BLaER1 treated with 17β-estradiol and CSF1 and Interleukin-3, amounts not matched to agents 10 nM and 100 nM (cell line): ENCODE measurements around the gene MFN2.

Experiments
- H3K27ac ChIP-seq, 11 experiments: shearing (Covaris generic); formaldehyde crosslinking; 2 replicates each; pipeline ENCODE4 v1.8.1; 2022
- H3K27me3 ChIP-seq, 11 experiments: shearing (Covaris generic); formaldehyde crosslinking; 2 replicates each; pipeline ENCODE4 v1.8.1; 2022
- H3K36me3 ChIP-seq, 11 experiments: shearing (Covaris generic); formaldehyde crosslinking; 2 replicates each; pipeline ENCODE4 v1.8.1; 2022
- H3K4me1 ChIP-seq, 10 experiments: shearing (Covaris generic); formaldehyde crosslinking; 2 replicates each; pipeline ENCODE4 v1.8.1; 2022
- H3K4me2 ChIP-seq, 11 experiments: shearing (Covaris generic); formaldehyde crosslinking; 2 replicates each; pipeline ENCODE4 v1.8.1; 2022
- H3K4me3 ChIP-seq, 10 experiments: shearing (Covaris generic); formaldehyde crosslinking; 2 replicates each; pipeline ENCODE4 v1.8.1; 2022
- H3K9ac ChIP-seq, 11 experiments: shearing (Covaris generic); formaldehyde crosslinking; 2 replicates each; pipeline ENCODE4 v1.8.1; 2022
- H3K9me3 ChIP-seq, 11 experiments: shearing (Covaris generic); formaldehyde crosslinking; replicated peaks in 1 of 11; 2 replicates each; pipeline ENCODE4 v1.8.1; 2022
- H4K20me1 ChIP-seq, 11 experiments: shearing (Covaris generic); formaldehyde crosslinking; 2 replicates each; pipeline ENCODE4 v1.8.1; 2022
- Cebpa-rat ChIP-seq, 11 experiments: shearing (Covaris generic); IDR thresholded peaks; 2 replicates each; pipeline ENCODE4 v1.8.1; 2022

MFN2 gene

GRCh38 chr1:11984576-11984975 lies 4.3 kb downstream of the MFN2 start:
- peaks cover 41 to 73% (median 66%) of the 10 kb centered on the region in 10 experiments for H3K4me1 ChIP-seq
- peaks cover 46 to 83% (median 74%) of the 10 kb centered on the region in 11 experiments for H3K36me3 ChIP-seq
- no peaks in the 10 kb centered on the region for H3K27me3 ChIP-seq
- H3K9ac ChIP-seq = peak overlapping the region; percentile 45 to 98 (median 74); a peak in 19 of 22 replicates
- no peak for TF ChIP-seq Cebpa-rat (IDR thresholded peaks at IDR 0.05)
- H4K20me1 ChIP-seq = peaks cover 0 to 71% (median 21%) of the 10 kb centered on the region in 11 experiments; a peak in 13 of 22 replicates
- peak overlapping the region in 10 of 11 experiments; percentile 50 to 98 (median 80); a peak in 20 of 22 replicates for H3K4me2 ChIP-seq
- no peaks in the 10 kb centered on the region for H3K9me3 ChIP-seq
- H3K4me3 ChIP-seq = no peak overlapping the region
- H3K27ac ChIP-seq = peak overlapping the region; percentile 53 to 93 (median 86); a peak in 21 of 22 replicates

GRCh38 chr1:11985171-11985570 lies 4.9 kb downstream of the MFN2 start:
- no peak for TF ChIP-seq Cebpa-rat (IDR thresholded peaks at IDR 0.05)

GRCh38 chr1:11985851-11986250 lies 5.6 kb downstream of the MFN2 start:
- peaks cover 37 to 69% (median 62%) of the 10 kb centered on the region in 10 experiments for H3K4me1 ChIP-seq
- peak in 10 of 11 experiments; percentile 61 to 85 (median 76); a peak in 15 of 22 replicates for TF ChIP-seq Cebpa-rat (IDR thresholded peaks at IDR 0.05)
- no peaks in the 10 kb centered on the region for H3K27me3 ChIP-seq
- peak overlapping the region; percentile 50 to 98 (median 79) for H3K4me2 ChIP-seq
- peak overlapping the region; percentile 53 to 93 (median 86); a peak in 21 of 22 replicates for H3K27ac ChIP-seq
- no peaks in the 10 kb centered on the region for H3K9me3 ChIP-seq
- H3K36me3 ChIP-seq = peaks cover 58 to 95% (median 87%) of the 10 kb centered on the region in 11 experiments
- peak overlapping the region; percentile 45 to 98 (median 74); a peak in 20 of 22 replicates for H3K9ac ChIP-seq
- H4K20me1 ChIP-seq = peaks cover 6 to 82% (median 31%) of the 10 kb centered on the region in 11 experiments; a peak in 18 of 22 replicates
- peak overlapping the region in 6 of 10 experiments; percentile 18 to 50 (median 36); a peak in 7 of 20 replicates for H3K4me3 ChIP-seq

More at GRCh38 chr1:11985171-11985570, 4.9 kb downstream of the MFN2 start:
- H3K27ac ChIP-seq = peak overlapping the region; percentile 53 to 93 (median 86); a peak in 21 of 22 replicates
- H3K9ac ChIP-seq = peak overlapping the region; percentile 45 to 98 (median 74); a peak in 20 of 22 replicates
- no peaks in the 10 kb centered on the region for H3K9me3 ChIP-seq
- peaks cover 0 to 77% (median 24%) of the 10 kb centered on the region in 11 experiments; a peak in 16 of 22 replicates for H4K20me1 ChIP-seq
- H3K4me3 ChIP-seq = peak overlapping the region in 3 of 10 experiments; percentile 18 to 41 (median 38); a peak in 2 of 20 replicates
- H3K27me3 ChIP-seq = no peaks in the 10 kb centered on the region
- peak overlapping the region; percentile 50 to 98 (median 79) for H3K4me2 ChIP-seq
- H3K4me1 ChIP-seq = peaks cover 39 to 70% (median 64%) of the 10 kb centered on the region in 10 experiments
- H3K36me3 ChIP-seq = peaks cover 52 to 88% (median 80%) of the 10 kb centered on the region in 11 experiments

GRCh38 chr1:11989669-11990068 lies 9.4 kb downstream of the MFN2 start:
- TF ChIP-seq Cebpa-rat (IDR thresholded peaks at IDR 0.05) = no peak
- Histone ChIP-seq H3K4me3 (no peak overlapping the region), H3K9me3 (no peaks in the 10 kb centered on the region), H3K27ac (no peak overlapping the region), H3K36me3 (peaks cover 70 to 100% (median 97%) of the 10 kb centered on the region in 11 experiments), H3K4me2 (no peak overlapping the region), H3K9ac (no peak overlapping the region), H3K27me3 (no peaks in the 10 kb centered on the region), H3K4me1 (peaks cover 20 to 31% (median 26%) of the 10 kb centered on the region in 10 experiments), H4K20me1 (peaks cover 8 to 59% (median 28%) of the 10 kb centered on the region in 11 experiments; a peak in 16 of 22 replicates)

GRCh38 chr1:11990303-11991032 lies 10.2 kb downstream of the MFN2 start:
- Histone ChIP-seq H3K36me3 (peaks cover 75 to 100% (median 97%) of the 10 kb centered on the region in 11 experiments), H3K9ac (no peak overlapping the region), H3K4me1 (peaks cover 12 to 23% (median 18%) of the 10 kb centered on the region in 10 experiments), H3K4me2 (no peak overlapping the region), H4K20me1 (peaks cover 8 to 55% (median 28%) of the 10 kb centered on the region in 11 experiments; a peak in 16 of 22 replicates), H3K27me3 (no peaks in the 10 kb centered on the region), H3K4me3 (no peak overlapping the region), H3K9me3 (no peaks in the 10 kb centered on the region), H3K27ac (no peak overlapping the region)
- TF ChIP-seq Cebpa-rat (IDR thresholded peaks at IDR 0.05) = no peak

- no peaks in the 10 kb centered on the region for H3K9me3 ChIP-seq
- no peak overlapping the region for H3K4me3 ChIP-seq
- peaks cover 8 to 57% (median 28%) of the 10 kb centered on the region in 11 experiments; a peak in 16 of 22 replicates for H4K20me1 ChIP-seq
- no peak overlapping the region for H3K27ac ChIP-seq
- no peaks in the 10 kb centered on the region for H3K27me3 ChIP-seq
- peaks cover 90 to 100% (median 97%) of the 10 kb centered on the region in 11 experiments for H3K36me3 ChIP-seq
- H3K4me1 ChIP-seq = peaks cover 0 to 23% (median 17%) of the 10 kb centered on the region in 10 experiments; a peak in 16 of 20 replicates
- TF ChIP-seq Cebpa-rat (IDR thresholded peaks at IDR 0.05) = no peak
- no peak overlapping the region for H3K9ac ChIP-seq
- no peak overlapping the region for H3K4me2 ChIP-seq
Observed at GRCh38 chr1:11991969-11992676, 11.9 kb downstream of the MFN2 start.

- no peak for TF ChIP-seq Cebpa-rat (IDR thresholded peaks at IDR 0.05)
Observed at GRCh38 chr1:11997081-11997850, 17.0 kb downstream of the MFN2 start.

GRCh38 chr1:11998636-11999035 lies 18.4 kb downstream of the MFN2 start:
- H3K4me3 ChIP-seq = no peak overlapping the region
- no peaks in the 10 kb centered on the region for H3K9me3 ChIP-seq
- TF ChIP-seq Cebpa-rat (IDR thresholded peaks at IDR 0.05) = no peak
- H3K4me1 ChIP-seq = peaks cover 0 to 21% (median 18%) of the 10 kb centered on the region in 10 experiments; a peak in 16 of 20 replicates
- H4K20me1 ChIP-seq = peaks cover 0 to 40% (median 5%) of the 10 kb centered on the region in 11 experiments; a peak in 7 of 22 replicates
- peaks cover 95 to 100% (median 98%) of the 10 kb centered on the region in 11 experiments for H3K36me3 ChIP-seq
- H3K27ac ChIP-seq = peak overlapping the region in 1 of 11 experiments; percentile 13; a peak in 1 of 22 replicates
- H3K4me2 ChIP-seq = no peak overlapping the region
- no peak overlapping the region; a peak in 1 of 22 replicates for H3K9ac ChIP-seq
- H3K27me3 ChIP-seq = no peaks in the 10 kb centered on the region

More at GRCh38 chr1:11997081-11997850, 17.0 kb downstream of the MFN2 start:
- Histone ChIP-seq H3K4me2 (peak overlapping the region in 7 of 11 experiments; percentile 11 to 46 (median 32); a peak in 12 of 22 replicates), H3K36me3 (peaks cover 95 to 100% (median 98%) of the 10 kb centered on the region in 11 experiments), H3K27me3 (no peaks in the 10 kb centered on the region), H3K9ac (peak overlapping the region in 5 of 11 experiments; percentile 16 to 47 (median 30); a peak in 3 of 22 replicates), H4K20me1 (peaks cover 0 to 41% (median 6%) of the 10 kb centered on the region in 11 experiments; a peak in 7 of 22 replicates), H3K27ac (peak overlapping the region in 4 of 11 experiments; percentile 18 to 50 (median 32); a peak in 5 of 22 replicates), H3K4me3 (no peak overlapping the region), H3K4me1 (peaks cover 0 to 21% (median 18%) of the 10 kb centered on the region in 10 experiments; a peak in 16 of 20 replicates), H3K9me3 (no peaks in the 10 kb centered on the region)
